GM12878 (cell line): ENCODE measurements around the gene ZNF552. TPM values are rescaled to one million over a fixed set of nuclear protein-coding genes. Genes with fewer than 3 reads are reported as not detected.

Experiments
- ATAC-seq: fragments of 200-7000 bp; cut with Tn5 transposase; 3 replicates; pipeline ENCODE4 v1.9.1; 2020; ENCODE audit warnings: mild to moderate bottlenecking, moderate library complexity
- BruUV-seq: library from RNA; stranded (reverse); fragments of 400-500 nt; replicated peaks from 2 replicates; lab custom pipeline; 2021; lab: Mats Ljungman, UMichigan
- CTCF ChIA-PET: fragments of 300-600 bp; sonication (Branson Sonifier 250); formaldehyde crosslinking; extraction: SDS; loops from one replicate; lab custom pipeline; 2021; ENCODE audit warnings: inconsistent platforms; lab: Yijun Ruan, JAX
- POLR2A ChIA-PET: fragments of 350-600 bp; formaldehyde crosslinking; extraction: SDS; loops from one replicate; lab custom pipeline; 2021; ENCODE audit warnings: inconsistent platforms; lab: Charles Lee
- RAD21 ChIA-PET: fragments of 300-600 bp; sonication (Branson Sonifier 250); formaldehyde crosslinking; loops from one replicate; lab custom pipeline; 2023; ENCODE audit warnings: antibody characterized with exemption; ENCODE audit not compliant: unreplicated experiment; lab: Charles Lee
- SMC1A ChIA-PET: fragments of 300-600 bp; sonication (Branson Sonifier 250); formaldehyde crosslinking; loops from one replicate; lab custom pipeline; 2023; ENCODE audit not compliant: unreplicated experiment, uncharacterized antibody; lab: Charles Lee
- DNase-seq: peaks from one replicate; pipeline ENCODE4 v3.0.0-alpha.2; 2011; ENCODE audit warnings: low read depth, low spot score
- FAIRE-seq: peaks from 3 replicates; lab custom pipeline; 2011; peaks lifted over from hg19 to GRCh38; lab: Jason Lieb, UNC
- H2AFZ ChIP-seq: 2 replicates; pipeline ENCODE4 v1.6.0; 2011; ENCODE audit warnings: low read depth, low read length, control low read depth; ENCODE audit not compliant: control insufficient read depth
- H3K27ac ChIP-seq: 2 replicates; pipeline ENCODE4 v1.5.1; 2011; ENCODE audit warnings: control low read depth; ENCODE audit not compliant: control insufficient read depth, insufficient read depth
- H3K27me3 ChIP-seq, 2 experiments: replicated peaks in 1 of 2; 2 replicates each; pipeline versions ENCODE4 v1.6.0 to v1.6.1; 2011; ENCODE audit warnings: low read length in 1 of 2; ENCODE audit not compliant: control insufficient read depth in 2 of 2, insufficient read depth in 2 of 2
- H3K36me3 ChIP-seq, 2 experiments: 2 replicates each; pipeline ENCODE4 v1.5.1; 2011; ENCODE audit warnings: low read length in 1 of 2; ENCODE audit not compliant: control insufficient read depth in 2 of 2, insufficient read depth in 2 of 2
- H3K4me1 ChIP-seq: 2 replicates; pipeline ENCODE4 v1.6.1; 2011; ENCODE audit warnings: mild to moderate bottlenecking, low read length, moderate library complexity, mixed read lengths; ENCODE audit not compliant: control insufficient read depth, insufficient read depth
- H3K4me2 ChIP-seq: 2 replicates; pipeline ENCODE4 v1.6.0; 2011; ENCODE audit warnings: control low read depth; ENCODE audit not compliant: control insufficient read depth, insufficient read depth
- H3K4me3 ChIP-seq: fragments of 200-600 bp; sonication (generic); 2 replicates; pipeline ENCODE4 v1.5.1; 2016
- H3K79me2 ChIP-seq: 2 replicates; pipeline ENCODE4 v1.6.0; 2011; ENCODE audit warnings: low read length; ENCODE audit not compliant: control insufficient read depth, insufficient read depth
- H3K9ac ChIP-seq: 2 replicates; pipeline ENCODE4 v1.8.0; 2011; ENCODE audit warnings: low read length, control low read depth, mixed read lengths; ENCODE audit not compliant: control insufficient read depth, insufficient read depth
- H3K9me3 ChIP-seq: replicated peaks from 3 replicates; pipeline ENCODE4 v1.5.1; 2011; ENCODE audit warnings: mild to moderate bottlenecking, low read length; ENCODE audit not compliant: control insufficient read depth, insufficient read depth
- H4K20me1 ChIP-seq: 2 replicates; pipeline ENCODE4 v1.6.0; 2011; ENCODE audit not compliant: control insufficient read depth, insufficient read depth
- ATF3 ChIP-seq: IDR thresholded peaks from 2 replicates; pipeline ENCODE4 v1.6.1; 2011; ENCODE audit warnings: low read depth, mild to moderate bottlenecking, low read length, moderate library complexity, borderline replicate concordance; ENCODE audit errors: extremely low read depth
- FOXK2 ChIP-seq: fragments of 450-650 bp; IDR thresholded peaks from 2 replicates; pipeline ENCODE4 v1.6.1; 2017; ENCODE audit warnings: mild to moderate bottlenecking, moderate library complexity
- GABPA ChIP-seq: IDR thresholded peaks from 2 replicates; pipeline ENCODE4 v1.6.1; 2014; ENCODE audit warnings: antibody characterized with exemption, low read depth, mild to moderate bottlenecking, inconsistent platforms
- HDAC2 ChIP-seq: fragments of 200-600 bp; sonication (generic); IDR thresholded peaks from 2 replicates; pipeline ENCODE4 v1.6.1; 2017
- HDGF ChIP-seq: fragments of 450-650 bp; IDR thresholded peaks from 2 replicates; pipeline ENCODE4 v1.6.1; 2016; ENCODE audit warnings: antibody characterized with exemption
- IRF4 ChIP-seq: IDR thresholded peaks from 2 replicates; pipeline ENCODE4 v1.6.1; 2011; ENCODE audit warnings: low read depth, low read length
- JUND ChIP-seq: IDR thresholded peaks from 2 replicates; pipeline ENCODE4 v1.6.1; 2012; ENCODE audit warnings: low read depth, mild to moderate bottlenecking, low read length, improper control_type of control experiment, moderate library complexity
- KLF5 ChIP-seq: fragments of 450-650 bp; IDR thresholded peaks from 2 replicates; pipeline ENCODE4 v1.6.1; 2014; ENCODE audit warnings: mild to moderate bottlenecking; ENCODE audit not compliant: partially characterized antibody
- PAX8 ChIP-seq: fragments of 450-650 bp; IDR thresholded peaks from 2 replicates; pipeline ENCODE4 v1.6.1; 2017; ENCODE audit warnings: mild to moderate bottlenecking, moderate library complexity
- PBX3 ChIP-seq: IDR thresholded peaks from 2 replicates; pipeline ENCODE4 v1.6.1; 2011; ENCODE audit warnings: mild to moderate bottlenecking, low read depth, low read length, moderate library complexity; ENCODE audit not compliant: insufficient replicate concordance
- REST ChIP-seq: IDR thresholded peaks from 2 replicates; pipeline ENCODE4 v1.6.1; 2012; ENCODE audit warnings: mild to moderate bottlenecking, low read depth, low read length
- TCF3 ChIP-seq: IDR thresholded peaks from 2 replicates; pipeline ENCODE4 v1.6.1; 2012; ENCODE audit warnings: low read depth, mild to moderate bottlenecking, low read length, borderline replicate concordance; ENCODE audit not compliant: insufficient read depth
- ZNF592 ChIP-seq: fragments of 450-650 bp; IDR thresholded peaks from 2 replicates; pipeline ENCODE4 v1.6.1; 2017; ENCODE audit warnings: mild to moderate bottlenecking, moderate library complexity
- ZNF622 ChIP-seq: fragments of 450-650 bp; IDR thresholded peaks from 2 replicates; pipeline ENCODE4 v1.6.1; 2017; ENCODE audit warnings: mild to moderate bottlenecking, inconsistent platforms
- WGBS: methylation state at CpG from one replicate; pipeline ENCODE4 v1.1.6; 2016; ENCODE audit warnings: low lambda C conversion rate; ENCODE audit not compliant: insufficient replicate concordance, insufficient coverage; ENCODE audit errors: missing lambda C conversion rate; 5-methylcytosine and 5-hydroxymethylcytosine counted together
- in situ Hi-C: fragments of 300-500 bp; cut with MboI; formaldehyde crosslinking; loops from 9 replicates; pipeline ENCODE4 v1.14.3; 2018; ENCODE audit warnings: mixed read lengths
- intact Hi-C: fragments of 100-400 bp; cut with micrococcal nuclease; formaldehyde crosslinking; loops from one replicate; pipeline ENCODE4 v1.14.2; 2022; ENCODE audit not compliant: unreplicated experiment
- polyA plus RNA-seq, 11 experiments: library from polyadenylated mRNA; depleted of rRNA in 4 of 11; unstranded in 6 of 11; stranded (reverse) in 5 of 11; fragments of >200 nt; fragmentation: Nextera tagmentation in 4 of 11; fragmentation: Illumina TruSeq in 1 of 11; extraction: Ambion mirVana in 4 of 11; extraction: Trizol in 1 of 11; gene quantifications; 1 replicate in 1 of 11; 2 replicates in 10 of 11; pipeline versions ENCODE4 v1.2.1 to v1.2.3, GENCODE V29; 2011 to 2016; ENCODE audit warnings: inconsistent platforms in 2 of 11, missing spikeins in 2 of 11, low read depth in 1 of 11
- total RNA-seq, 4 experiments: library from RNA; depleted of rRNA in 3 of 4; stranded (reverse); fragments of >200 nt in 3 of 4; fragmentation: Illumina TruSeq in 1 of 4; extraction: Trizol in 1 of 4; gene quantifications; 2 replicates each; pipeline versions ENCODE4 v1.2.1 to v1.2.3, GENCODE V29; 2013 to 2021

ZNF552 gene
- total and polyA plus RNA-seq, 10 of the 15 experiments (the other 5 are each of a cell fraction or from before 2014, with no cell fraction given), result 3.6 to 13.3 (median 8.0) TPM

- no peak for TF ChIP-seq ZNF592
- TF ChIP-seq KLF5, result no peak
- no peak for TF ChIP-seq HDAC2
Measured at GRCh38 chr19:57778336-57778735, 36.4 kb downstream of the ZNF552 start (continued).

GRCh38 chr19:57776764-57777296 lies 37.9 kb downstream of the ZNF552 start:
- DNase-seq (no peak), FAIRE-seq (no peak), ATAC-seq (no peak)
- 96% methylated on average over 6 of the region's 6 CpGs for WGBS
- H3K9me3 ChIP-seq, result peaks cover 78% of the 10 kb centered on the region
- H2AFZ ChIP-seq, result no peak overlapping the region
- H3K27me3 ChIP-seq, result no peaks in the 10 kb centered on the region
- H3K4me1 ChIP-seq, result peaks cover 6% of the 10 kb centered on the region
- no TSS peak for BruUV-seq
- RAD21 ChIA-PET, result no interaction called here
- in situ Hi-C loops (no loop called here), intact Hi-C loops (no loop called here)
- H4K20me1 ChIP-seq, result no peaks in the 10 kb centered on the region
- H3K79me2 ChIP-seq, result peaks cover 38% of the 10 kb centered on the region
- CTCF ChIA-PET, result no interaction called here
- H3K4me2 ChIP-seq, result no peak overlapping the region
- POLR2A ChIA-PET, result no interaction called here
- H3K4me3 ChIP-seq, result no peak overlapping the region
- H3K36me3 ChIP-seq, result peaks cover 22 to 36% of the 10 kb centered on the region in 2 experiments
- SMC1A ChIA-PET, result no interaction called here
- H3K9ac ChIP-seq, result no peak overlapping the region
- H3K27ac ChIP-seq, result no peak overlapping the region
- TF ChIP-seq FOXK2 (no peak), PAX8 (no peak), REST (no peak), HDGF (no peak), ATF3 (no peak), JUND (no peak), IRF4 (no peak), PBX3 (no peak), TCF3 (no peak), GABPA (no peak), ZNF622 (no peak)
